GM12878 (cell line): ENCODE measurements around the gene TMEM182.
A peak's percentile ranks its signal among the peaks of the same experiment; 100 is the strongest.

ENCODE experiments used
- BRCA1 ChIP-seq: IDR thresholded peaks from 2 replicates; pipeline ENCODE4 v1.6.1; 2011; ENCODE audit warnings: low read depth, low read length, improper control_type of control experiment
- CREB1 ChIP-seq: IDR thresholded peaks from 2 replicates; pipeline ENCODE4 v1.6.1; 2012; ENCODE audit warnings: low read depth, mild to moderate bottlenecking, inconsistent platforms
- EZH2 ChIP-seq: IDR thresholded peaks from 2 replicates; pipeline ENCODE4 v1.6.1; 2012; ENCODE audit warnings: low read depth, mild to moderate bottlenecking, control low read depth, inconsistent platforms, low read length, borderline replicate concordance; ENCODE audit not compliant: control insufficient read depth
- MXI1 ChIP-seq: fragments of 150-350 bp; IDR thresholded peaks from 2 replicates; pipeline ENCODE4 v1.6.1; 2011; ENCODE audit warnings: low read depth, mild to moderate bottlenecking, inconsistent platforms, low read length, improper control_type of control experiment
- NR2C2 ChIP-seq: IDR thresholded peaks from 2 replicates; pipeline ENCODE4 v1.6.1; 2011; ENCODE audit warnings: borderline replicate concordance, low read depth; ENCODE audit not compliant: control insufficient read depth, insufficient read length
- POLR2A ChIP-seq: IDR thresholded peaks from 2 replicates; pipeline ENCODE4 v1.6.1; 2011; ENCODE audit warnings: low read depth, mild to moderate bottlenecking, low read length
- POLR2AphosphoS5 ChIP-seq: IDR thresholded peaks from 2 replicates; pipeline ENCODE4 v1.6.1; 2011; ENCODE audit warnings: mild to moderate bottlenecking, low read length, inconsistent platforms
- SKIL ChIP-seq: fragments of 450-650 bp; IDR thresholded peaks from 2 replicates; pipeline ENCODE4 v1.6.1; 2017; ENCODE audit warnings: mild to moderate bottlenecking, low read depth, inconsistent platforms; ENCODE audit not compliant: poor library complexity, severe bottlenecking
- USF1 ChIP-seq: IDR thresholded peaks from 2 replicates; pipeline ENCODE4 v1.6.1; 2011; ENCODE audit warnings: borderline replicate concordance, low read depth, mild to moderate bottlenecking, moderate library complexity, mixed read lengths, low read length; ENCODE audit not compliant: insufficient read depth; ENCODE audit errors: extremely low read length
- ZBED1 ChIP-seq: IDR thresholded peaks from 2 replicates; pipeline ENCODE4 v1.6.1; 2016; ENCODE audit warnings: borderline replicate concordance
- TF ChIP-seq, protein P1 (sequence below), 3 experiments: IDR thresholded peaks in 2 of 3; conservative IDR thresholded peaks in 1 of 3; 2 replicates each; pipeline ENCODE4 v1.5.1; 2011; ENCODE audit warnings: low read depth in 3 of 3, low read length in 3 of 3, mild to moderate bottlenecking in 3 of 3, control low read depth in 2 of 3, moderate library complexity in 2 of 3, inconsistent platforms in 1 of 3, mixed read lengths in 1 of 3; ENCODE audit not compliant: control insufficient read depth in 2 of 3, insufficient read depth in 1 of 3; ENCODE audit errors: extremely low read depth in 1 of 3

DNA sequence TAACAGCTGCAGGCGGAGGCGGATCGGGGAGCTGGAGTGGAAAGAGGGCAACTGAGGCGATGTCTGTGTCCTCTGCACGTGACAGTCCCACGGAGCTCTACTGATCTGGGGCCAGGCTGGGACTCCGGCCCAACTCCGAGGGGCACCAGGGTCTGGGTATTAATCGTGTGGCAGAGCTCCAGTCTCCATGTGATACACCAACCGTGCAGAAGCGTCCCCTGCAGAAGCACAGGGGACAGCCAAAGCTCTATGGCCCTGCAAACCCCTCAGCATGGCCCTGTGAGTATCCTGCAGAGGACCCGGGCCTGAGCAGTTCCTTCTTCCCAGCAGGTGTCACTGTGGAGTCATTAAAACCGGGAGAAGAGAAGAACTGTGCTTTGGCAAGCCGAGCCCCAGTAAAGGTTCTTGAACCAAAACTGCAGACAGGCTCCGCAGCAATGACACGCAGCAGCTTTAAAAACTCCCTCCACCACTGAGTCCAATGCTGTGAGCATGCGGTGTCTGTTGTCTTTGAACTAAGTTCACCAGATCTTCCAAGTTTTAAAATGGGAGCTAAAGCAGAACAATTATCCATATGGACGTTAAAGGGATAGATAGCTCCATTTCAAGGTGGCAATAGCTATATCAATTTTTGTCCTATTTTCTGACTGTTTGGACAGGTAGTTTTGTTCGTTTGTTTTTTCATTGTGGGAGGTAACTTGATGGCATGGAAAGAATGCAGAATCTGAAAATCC lies 79.4 kb downstream of the TMEM182 start:
- TF ChIP-seq USF1 (no peak), MXI1 (no peak), POLR2A (no peak), ZBED1 (no peak), CREB1 (no peak), BRCA1 (no peak), EZH2 (no peak), SKIL (no peak), NR2C2 (no peak), POLR2AphosphoS5 (no peak)
- TF ChIP-seq, protein P1, sequence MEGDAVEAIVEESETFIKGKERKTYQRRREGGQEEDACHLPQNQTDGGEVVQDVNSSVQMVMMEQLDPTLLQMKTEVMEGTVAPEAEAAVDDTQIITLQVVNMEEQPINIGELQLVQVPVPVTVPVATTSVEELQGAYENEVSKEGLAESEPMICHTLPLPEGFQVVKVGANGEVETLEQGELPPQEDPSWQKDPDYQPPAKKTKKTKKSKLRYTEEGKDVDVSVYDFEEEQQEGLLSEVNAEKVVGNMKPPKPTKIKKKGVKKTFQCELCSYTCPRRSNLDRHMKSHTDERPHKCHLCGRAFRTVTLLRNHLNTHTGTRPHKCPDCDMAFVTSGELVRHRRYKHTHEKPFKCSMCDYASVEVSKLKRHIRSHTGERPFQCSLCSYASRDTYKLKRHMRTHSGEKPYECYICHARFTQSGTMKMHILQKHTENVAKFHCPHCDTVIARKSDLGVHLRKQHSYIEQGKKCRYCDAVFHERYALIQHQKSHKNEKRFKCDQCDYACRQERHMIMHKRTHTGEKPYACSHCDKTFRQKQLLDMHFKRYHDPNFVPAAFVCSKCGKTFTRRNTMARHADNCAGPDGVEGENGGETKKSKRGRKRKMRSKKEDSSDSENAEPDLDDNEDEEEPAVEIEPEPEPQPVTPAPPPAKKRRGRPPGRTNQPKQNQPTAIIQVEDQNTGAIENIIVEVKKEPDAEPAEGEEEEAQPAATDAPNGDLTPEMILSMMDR (IDR thresholded peaks at IDR 0.05 in 2 of 3, conservative IDR thresholded peaks at IDR 0.05 in 1 of 3; ENCODE audit: control insufficient read depth in 2 of 3, extremely low read depth in 1 of 3, insufficient read depth in 1 of 3, low read depth in 3 of 3, low read length in 3 of 3) = peak; percentile 50 to 59 (median 53)
